Measurements from ENCODE around the gene BTBD2. TPM values are rescaled to one million over a fixed set of nuclear protein-coding genes. Genes with fewer than 3 reads are reported as not detected.

The BTBD2 gene
- polyA plus RNA-seq, 1 donor (not counting 4 experiments of a cell fraction or from before 2014, with no cell fraction given), result 22.3 TPM

- peaks cover 7 to 15% of the 10 kb centered on the region in 2 experiments for H3K36me3 ChIP-seq (ENCODE audit: control insufficient read depth in 2 of 2, extremely low read depth in 1 of 2, insufficient read depth in 2 of 2, low read length in 2 of 2)
- no peak for TF ChIP-seq CTCF (optimal IDR thresholded peaks at IDR 0.05 in 1 of 3, IDR thresholded peaks at IDR 0.05 in 1 of 3, conservative IDR thresholded peaks at IDR 0.05 in 1 of 3; ENCODE audit: extremely low read depth in 1 of 3, insufficient read depth in 2 of 3, low read length in 3 of 3)
- no peak for TF ChIP-seq EZH2 (IDR thresholded peaks at IDR 0.05; ENCODE audit: low read length)
- H3K4me2 ChIP-seq (ENCODE audit: control insufficient read depth, extremely low read depth, insufficient read depth, low read depth, low read length), result no peak overlapping the region
- peaks cover 3% of the 10 kb centered on the region for H3K9me1 ChIP-seq (ENCODE audit: control insufficient read depth, extremely low read depth, insufficient read depth, low read length)
- FAIRE-seq (no peak), DNase-seq (ENCODE audit: low read depth, low spot score) (no peak)
- peaks cover 87% of the 10 kb centered on the region for H3K79me2 ChIP-seq (ENCODE audit: control insufficient read depth, insufficient read depth, low read length)
- no peaks in the 10 kb centered on the region for H3K9me3 ChIP-seq (ENCODE audit: control insufficient read depth, low read depth, low read length)
- no peak overlapping the region for H2AFZ ChIP-seq (ENCODE audit: control insufficient read depth, low read length)
- dilution Hi-C loops (cut with MboI; ENCODE audit: extremely low pct_ligation_motif_present, low sequenced_read_pairs), result no loop called here
- peaks cover 33% of the 10 kb centered on the region for H4K20me1 ChIP-seq (ENCODE audit: control insufficient read depth, extremely low read depth, insufficient read depth, low read length)
- no peaks in the 10 kb centered on the region for H3K27me3 ChIP-seq (ENCODE audit: control insufficient read depth, extremely low read depth, insufficient read depth, low read length)
- H3K4me1 ChIP-seq (ENCODE audit: control insufficient read depth, extremely low read depth, insufficient read depth, low read length), result no peaks in the 10 kb centered on the region
- H3K27ac ChIP-seq (ENCODE audit: control insufficient read depth, insufficient read depth, low read length), result no peak overlapping the region
- no peak overlapping the region for H3K9ac ChIP-seq (ENCODE audit: control insufficient read depth, extremely low read depth, insufficient read depth, low read length)
- no peak overlapping the region for H3K4me3 ChIP-seq (ENCODE audit: control insufficient read depth in 2 of 3, extremely low read depth in 1 of 3, insufficient read depth in 2 of 3, low read depth in 1 of 3, low read length in 3 of 3)
Observed at GRCh38 chr19:1956868-1957492, 58.5 kb downstream of the BTBD2 start.

- dilution Hi-C loops (cut with MboI; ENCODE audit: extremely low pct_ligation_motif_present, low sequenced_read_pairs), result no loop called here
- H3K9me3 ChIP-seq (ENCODE audit: control insufficient read depth, low read depth, low read length), result no peaks in the 10 kb centered on the region
- H3K79me2 ChIP-seq (ENCODE audit: control insufficient read depth, insufficient read depth, low read length), result peaks cover 86% of the 10 kb centered on the region
- H3K36me3 ChIP-seq (ENCODE audit: control insufficient read depth in 2 of 2, extremely low read depth in 1 of 2, insufficient read depth in 2 of 2, low read length in 2 of 2), result peaks cover 11 to 16% of the 10 kb centered on the region in 2 experiments
- peaks cover 29% of the 10 kb centered on the region for H4K20me1 ChIP-seq (ENCODE audit: control insufficient read depth, extremely low read depth, insufficient read depth, low read length)
- H3K27ac ChIP-seq (ENCODE audit: control insufficient read depth, insufficient read depth, low read length), result no peak overlapping the region
- H3K4me1 ChIP-seq (ENCODE audit: control insufficient read depth, extremely low read depth, insufficient read depth, low read length), result no peaks in the 10 kb centered on the region
- no peak for FAIRE-seq
- no peaks in the 10 kb centered on the region for H3K9me1 ChIP-seq (ENCODE audit: control insufficient read depth, extremely low read depth, insufficient read depth, low read length)
- no peaks in the 10 kb centered on the region for H3K27me3 ChIP-seq (ENCODE audit: control insufficient read depth, extremely low read depth, insufficient read depth, low read length)
- no peak overlapping the region for H2AFZ ChIP-seq (ENCODE audit: control insufficient read depth, low read length)
- no peak overlapping the region for H3K4me2 ChIP-seq (ENCODE audit: control insufficient read depth, extremely low read depth, insufficient read depth, low read depth, low read length)
- DNase-seq (ENCODE audit: low read depth, low spot score), result no peak
- no peak overlapping the region for H3K4me3 ChIP-seq (ENCODE audit: control insufficient read depth in 2 of 3, extremely low read depth in 1 of 3, insufficient read depth in 2 of 3, low read depth in 1 of 3, low read length in 3 of 3)
- TF ChIP-seq EZH2 (IDR thresholded peaks at IDR 0.05; ENCODE audit: low read length) (no peak), CTCF (optimal IDR thresholded peaks at IDR 0.05 in 1 of 3, IDR thresholded peaks at IDR 0.05 in 1 of 3, conservative IDR thresholded peaks at IDR 0.05 in 1 of 3; ENCODE audit: extremely low read depth in 1 of 3, insufficient read depth in 2 of 3, low read length in 3 of 3) (no peak)
- H3K9ac ChIP-seq (ENCODE audit: control insufficient read depth, extremely low read depth, insufficient read depth, low read length), result no peak overlapping the region
Observed at GRCh38 chr19:1956122-1956494, 59.4 kb downstream of the BTBD2 start.
